ENCODE results near the gene NECAP2.
"Not testable (repeated sequence)": the region's sequence is repeated elsewhere in the genome, so short reads cannot be mapped to it uniquely, and the experiment has no call there.

Gene NECAP2

DNA sequence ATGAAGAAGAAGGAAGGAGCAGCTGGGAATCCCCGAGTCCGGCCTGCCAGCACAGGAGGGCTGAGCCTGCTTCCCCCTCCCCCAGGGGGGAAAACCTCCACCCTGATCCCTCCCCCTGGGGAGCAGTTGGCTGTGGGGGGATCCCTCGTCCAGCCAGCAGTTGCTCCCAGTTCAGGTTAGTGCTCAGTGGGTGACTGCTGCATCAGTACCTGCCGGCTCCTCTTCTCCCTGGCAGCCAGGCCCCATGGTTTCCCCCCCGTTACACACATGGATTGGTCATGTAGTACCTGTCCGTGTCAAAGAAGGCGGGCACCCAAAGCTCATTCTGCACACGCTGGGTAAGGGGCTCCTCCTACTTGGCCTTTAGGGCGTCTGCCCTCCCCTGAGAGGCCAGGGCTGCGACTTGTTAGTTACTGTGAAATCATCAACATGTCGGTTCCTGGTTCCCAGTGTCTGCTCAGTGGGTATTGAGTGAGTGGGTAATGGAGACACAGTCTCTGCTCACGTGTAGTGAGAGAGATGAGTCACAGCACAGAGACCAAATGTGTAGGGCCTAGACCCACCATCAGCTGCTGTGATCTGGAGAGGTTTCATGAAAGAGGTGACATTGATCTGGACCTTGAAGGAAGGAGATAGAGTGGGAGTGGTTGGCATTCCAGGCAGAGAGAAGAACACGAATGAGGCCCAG lies 11.5 kb downstream of the NECAP2 start:
- DNase-seq (ENCODE audit: extremely low read depth, insufficient read length), result peak; percentile 60
- TF ChIP-seq, protein P1, sequence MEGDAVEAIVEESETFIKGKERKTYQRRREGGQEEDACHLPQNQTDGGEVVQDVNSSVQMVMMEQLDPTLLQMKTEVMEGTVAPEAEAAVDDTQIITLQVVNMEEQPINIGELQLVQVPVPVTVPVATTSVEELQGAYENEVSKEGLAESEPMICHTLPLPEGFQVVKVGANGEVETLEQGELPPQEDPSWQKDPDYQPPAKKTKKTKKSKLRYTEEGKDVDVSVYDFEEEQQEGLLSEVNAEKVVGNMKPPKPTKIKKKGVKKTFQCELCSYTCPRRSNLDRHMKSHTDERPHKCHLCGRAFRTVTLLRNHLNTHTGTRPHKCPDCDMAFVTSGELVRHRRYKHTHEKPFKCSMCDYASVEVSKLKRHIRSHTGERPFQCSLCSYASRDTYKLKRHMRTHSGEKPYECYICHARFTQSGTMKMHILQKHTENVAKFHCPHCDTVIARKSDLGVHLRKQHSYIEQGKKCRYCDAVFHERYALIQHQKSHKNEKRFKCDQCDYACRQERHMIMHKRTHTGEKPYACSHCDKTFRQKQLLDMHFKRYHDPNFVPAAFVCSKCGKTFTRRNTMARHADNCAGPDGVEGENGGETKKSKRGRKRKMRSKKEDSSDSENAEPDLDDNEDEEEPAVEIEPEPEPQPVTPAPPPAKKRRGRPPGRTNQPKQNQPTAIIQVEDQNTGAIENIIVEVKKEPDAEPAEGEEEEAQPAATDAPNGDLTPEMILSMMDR (IDR thresholded peaks at IDR 0.05; ENCODE audit: insufficient read depth, low read length, poor library complexity, severe bottlenecking), result no peak
- Histone ChIP-seq H3K4me3 (replicated peaks; ENCODE audit: low read depth, low read length) (peak overlapping the region; percentile 19; the same call in 1 of the 2 replicates), H3K27me3 (replicated peaks; ENCODE audit: control insufficient read depth, insufficient read depth, low read length) (no peaks in the 10 kb centered on the region), H3K36me3 (ENCODE audit: control insufficient read depth, insufficient read depth, low read length) (peaks cover 38% of the 10 kb centered on the region)

DNA sequence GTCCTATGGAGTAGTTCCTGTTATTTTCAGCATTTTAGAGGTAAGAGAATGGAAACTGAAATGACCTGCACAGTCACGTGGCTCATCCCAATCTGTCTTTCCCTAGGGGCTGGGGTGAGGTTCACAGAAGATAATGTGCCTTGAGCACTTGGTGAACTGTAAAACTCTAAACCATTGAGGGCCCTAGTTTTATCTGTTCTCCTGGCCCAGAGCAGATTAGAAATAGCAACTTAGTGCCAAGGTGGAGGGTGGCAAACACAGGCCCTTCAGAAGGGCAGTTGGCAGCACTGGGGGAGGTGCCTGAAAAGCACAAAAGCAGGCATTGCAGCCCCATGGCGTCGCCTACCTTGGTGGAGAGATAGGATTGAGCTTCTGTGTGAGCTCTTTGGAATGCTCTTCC lies 14.4 kb downstream of the NECAP2 start:
- H3K27me3 ChIP-seq (replicated peaks; ENCODE audit: control insufficient read depth, insufficient read depth, low read length); H3K4me3 ChIP-seq (replicated peaks; ENCODE audit: low read depth, low read length); DNase-seq (ENCODE audit: extremely low read depth, insufficient read length): not testable (repeated sequence)
- H3K36me3 ChIP-seq (ENCODE audit: control insufficient read depth, insufficient read depth, low read length), result peaks cover 19% of the 10 kb centered on the region

DNA sequence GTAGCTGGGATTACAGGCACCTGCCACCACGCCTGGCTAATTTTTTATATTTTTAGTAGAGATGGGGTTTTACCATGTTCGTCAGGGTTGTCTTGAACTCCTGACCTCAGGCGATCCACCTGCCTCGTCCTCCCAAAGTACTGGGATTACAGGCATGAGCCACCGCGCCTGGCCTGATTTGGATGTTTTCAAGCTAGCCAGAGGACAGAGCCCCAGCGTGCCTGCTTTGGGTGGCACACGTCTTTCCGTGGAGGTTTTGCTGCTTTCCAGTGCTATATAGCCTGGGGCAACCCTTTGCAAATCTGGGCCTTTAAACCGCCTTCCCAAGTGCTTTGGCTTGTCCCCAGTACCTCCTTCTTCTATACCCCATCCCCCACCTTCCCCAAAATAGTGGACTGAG lies 15.6 kb downstream of the NECAP2 start:
- not testable (repeated sequence) for H3K27me3 ChIP-seq (replicated peaks; ENCODE audit: control insufficient read depth, insufficient read depth, low read length); DNase-seq (ENCODE audit: extremely low read depth, insufficient read length); H3K4me3 ChIP-seq (replicated peaks; ENCODE audit: low read depth, low read length)
- H3K36me3 ChIP-seq (ENCODE audit: control insufficient read depth, insufficient read depth, low read length), result peaks cover 20% of the 10 kb centered on the region

DNA sequence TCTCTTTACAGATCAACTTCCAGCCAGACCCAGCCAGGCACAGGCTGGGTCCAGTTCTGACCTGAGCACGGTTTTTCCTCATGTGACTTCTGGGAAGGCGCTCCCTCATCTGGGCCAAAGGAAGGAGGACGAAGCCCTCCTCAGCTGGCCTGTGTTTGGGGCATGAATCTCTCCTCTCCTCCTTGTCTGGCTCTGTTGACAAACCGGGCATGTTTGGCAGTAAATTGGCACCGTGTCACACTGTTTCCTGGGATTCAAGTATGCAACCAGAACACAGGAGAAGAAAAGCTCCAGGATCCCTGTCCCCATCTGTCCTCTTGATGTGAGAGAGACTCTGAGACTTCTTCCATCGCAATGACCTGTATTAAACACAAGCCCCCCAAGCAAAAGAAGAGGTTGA lies 18.3 kb downstream of the NECAP2 start:
- Histone ChIP-seq H3K36me3 (ENCODE audit: control insufficient read depth, insufficient read depth, low read length) (peaks cover 26% of the 10 kb centered on the region), H3K27me3 (replicated peaks; ENCODE audit: control insufficient read depth, insufficient read depth, low read length) (no peaks in the 10 kb centered on the region), H3K4me3 (replicated peaks; ENCODE audit: low read depth, low read length) (no peak overlapping the region)
- no peak for DNase-seq (ENCODE audit: extremely low read depth, insufficient read length)
- TF ChIP-seq, protein P1 (IDR thresholded peaks at IDR 0.05; ENCODE audit: insufficient read depth, low read length, poor library complexity, severe bottlenecking), result no peak

DNA sequence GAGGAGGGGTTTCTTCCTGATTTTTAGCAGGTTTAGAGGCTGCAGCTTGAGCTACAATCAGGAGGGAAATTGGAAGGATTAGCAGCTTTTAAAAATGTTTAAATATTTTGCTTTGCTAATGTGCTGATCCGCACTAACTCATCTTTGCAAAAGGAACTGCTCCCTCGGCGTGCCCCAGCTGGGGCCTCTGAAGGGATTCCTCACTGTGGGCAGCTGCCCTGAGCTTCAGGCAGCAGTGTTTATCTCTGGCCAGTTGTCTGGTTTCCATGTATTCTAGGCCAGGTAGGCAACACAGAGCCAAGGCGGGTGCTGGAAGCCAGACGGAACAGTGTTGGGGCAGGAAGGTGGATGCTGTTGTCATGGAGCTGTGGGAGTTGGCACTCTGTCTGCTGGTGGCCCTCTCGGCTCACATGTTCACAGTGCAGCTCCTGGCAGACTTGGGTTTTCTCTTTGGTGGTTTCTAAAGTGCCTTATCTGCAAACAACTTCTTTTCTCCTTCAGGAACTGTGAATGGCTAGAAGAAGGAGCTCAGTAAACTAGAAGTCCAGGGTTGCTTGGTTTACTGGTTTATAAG lies 18.9 kb downstream of the NECAP2 start:
- no peak for DNase-seq (ENCODE audit: extremely low read depth, insufficient read length)

DNA sequence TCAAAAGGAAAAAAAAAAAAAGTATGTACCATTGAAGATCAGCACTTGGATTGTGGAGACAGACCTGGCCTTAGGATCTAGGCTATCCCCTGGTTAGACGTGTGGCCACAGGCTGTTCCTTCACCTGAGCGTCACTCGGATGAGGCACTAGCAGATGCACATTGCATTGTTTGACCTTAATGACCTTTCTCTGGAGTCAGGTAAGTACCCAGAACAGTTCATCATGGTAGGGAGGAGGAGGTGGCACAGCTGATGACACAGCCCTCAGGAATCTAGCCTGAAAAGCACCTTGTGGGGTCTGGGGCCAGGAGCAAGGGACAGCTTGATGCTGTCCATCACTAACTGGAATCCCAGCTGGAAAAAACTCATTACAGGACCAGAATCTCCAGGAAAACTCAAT lies 21.2 kb downstream of the NECAP2 start:
- H3K36me3 ChIP-seq (ENCODE audit: control insufficient read depth, insufficient read depth, low read length), result peaks cover 24% of the 10 kb centered on the region
- no peak for DNase-seq (ENCODE audit: extremely low read depth, insufficient read length)
- H3K4me3 ChIP-seq (replicated peaks; ENCODE audit: low read depth, low read length), result no peak overlapping the region
- TF ChIP-seq, protein P1 (IDR thresholded peaks at IDR 0.05; ENCODE audit: insufficient read depth, low read length, poor library complexity, severe bottlenecking), result no peak
- no peaks in the 10 kb centered on the region for H3K27me3 ChIP-seq (replicated peaks; ENCODE audit: control insufficient read depth, insufficient read depth, low read length)

More for the DNA sequence above, 18.9 kb downstream of the NECAP2 start:
- Histone ChIP-seq H3K27me3 (replicated peaks; ENCODE audit: control insufficient read depth, insufficient read depth, low read length) (no peaks in the 10 kb centered on the region), H3K4me3 (replicated peaks; ENCODE audit: low read depth, low read length) (no peak overlapping the region), H3K36me3 (ENCODE audit: control insufficient read depth, insufficient read depth, low read length) (peaks cover 26% of the 10 kb centered on the region)
- TF ChIP-seq, protein P1 (IDR thresholded peaks at IDR 0.05; ENCODE audit: insufficient read depth, low read length, poor library complexity, severe bottlenecking), result no peak
